Kidney (tissue), 14 donors: Measurements from ENCODE around the gene C12orf50. TPM values are rescaled to one million over a fixed set of nuclear protein-coding genes. Genes with fewer than 3 reads are reported as not detected.

ENCODE experiments used
- DNase-seq, 5 donors: peaks; one replicate each; pipeline ENCODE4 v3.0.0-alpha.2; 2013 to 2020
- FAIRE-seq: peaks from 2 replicates; lab custom pipeline; 2012; peaks lifted over from hg19 to GRCh38; lab: Jason Lieb, UNC
- H3K27ac ChIP-seq, 2 donors: one replicate each; pipeline ENCODE4 v1.7.0; 2013; ENCODE audit warnings: low read depth in 2 of 2, low read length in 2 of 2, inconsistent platforms in 1 of 2
- H3K27me3 ChIP-seq: one replicate; pipeline ENCODE4 v1.7.1; 2013; ENCODE audit warnings: low read length, inconsistent platforms; ENCODE audit not compliant: control insufficient read depth, insufficient read depth
- H3K36me3 ChIP-seq, 3 donors: one replicate each; pipeline versions ENCODE4 v1.7.0 to v1.7.1; 2013; ENCODE audit warnings: low read length in 3 of 3, control low read depth in 1 of 3, inconsistent platforms in 1 of 3; ENCODE audit not compliant: insufficient read depth in 3 of 3, control insufficient read depth in 2 of 3
- H3K4me1 ChIP-seq, 3 donors: one replicate each; pipeline versions ENCODE4 v1.7.0 to v1.7.1; 2013; ENCODE audit warnings: low read length in 3 of 3, inconsistent platforms in 1 of 3, low read depth in 1 of 3; ENCODE audit not compliant: control insufficient read depth in 2 of 3, insufficient read depth in 2 of 3
- H3K4me3 ChIP-seq, 3 donors: one replicate each; pipeline versions ENCODE4 v1.7.0 to v1.8.1; 2013; ENCODE audit warnings: low read length in 3 of 3, control low read depth in 1 of 3, inconsistent platforms in 1 of 3
- H3K9ac ChIP-seq, 3 donors: one replicate each; pipeline versions ENCODE4 v1.7.0 to v1.7.1; 2013; ENCODE audit warnings: low read length in 3 of 3, control low read depth in 1 of 3, inconsistent platforms in 1 of 3
- H3K9me3 ChIP-seq, 3 donors: one replicate each; pipeline versions ENCODE4 v1.7.0 to v1.7.1; 2013; ENCODE audit warnings: low read length in 3 of 3, control low read depth in 1 of 3, inconsistent platforms in 1 of 3; ENCODE audit not compliant: control insufficient read depth in 2 of 3, insufficient read depth in 1 of 3
- intact Hi-C: fragments of 100-400 bp; cut with DNase I; formaldehyde crosslinking; loops from one replicate; pipeline ENCODE4 v1.11.1; 2022
- polyA plus RNA-seq: library from polyadenylated mRNA; stranded (reverse); fragments of 350-450 nt; fragmentation: Illumina TruSeq; extraction: RNeasy Lipid Tissue Mini Kit (QIAGEN cat#74804); gene quantifications from one replicate; pipeline ENCODE4 v1.2.3, GENCODE V29; 2014; ENCODE audit warnings: low read depth, low replicate concordance; ENCODE audit not compliant: insufficient read depth
- total RNA-seq: library from RNA; stranded (reverse); fragmentation: NEBNext Ultra II Directional; extraction: Animal tissue kit (Norgen Biotek cat#: 25700); gene quantifications from one replicate; pipeline ENCODE4 v1.2.1, GENCODE V29; 2021
- TF ChIP-seq, protein P1 (sequence below): IDR thresholded peaks from 3 replicates; pipeline ENCODE4 v1.5.1; 2012; ENCODE audit warnings: mild to moderate bottlenecking, moderate library complexity, borderline replicate concordance; ENCODE audit not compliant: insufficient read depth; ENCODE audit errors: extremely low read depth
- donor health status: control.
- donor health status: control.
- donor health status: control.
- donor health status: control.
- donor health status: control.
- donor health status: DM: yes; HTN: yes; CAD: no.
- donor health status: Normal renal cell carcinoma (clear cell type).

Gene C12orf50
- total and polyA plus RNA-seq, 2 donors from 2014 or later = 0.13 TPM; not detected in 1

GRCh38 chr12:87995581-87996178 is 33.5 kb downstream of the C12orf50 start:
- H3K4me3 ChIP-seq = no peak overlapping the region
- H3K9me3 ChIP-seq = no peaks in the 10 kb centered on the region
- H3K27ac ChIP-seq = no peak overlapping the region
- intact Hi-C loops = no loop called here
- TF ChIP-seq, protein P1, sequence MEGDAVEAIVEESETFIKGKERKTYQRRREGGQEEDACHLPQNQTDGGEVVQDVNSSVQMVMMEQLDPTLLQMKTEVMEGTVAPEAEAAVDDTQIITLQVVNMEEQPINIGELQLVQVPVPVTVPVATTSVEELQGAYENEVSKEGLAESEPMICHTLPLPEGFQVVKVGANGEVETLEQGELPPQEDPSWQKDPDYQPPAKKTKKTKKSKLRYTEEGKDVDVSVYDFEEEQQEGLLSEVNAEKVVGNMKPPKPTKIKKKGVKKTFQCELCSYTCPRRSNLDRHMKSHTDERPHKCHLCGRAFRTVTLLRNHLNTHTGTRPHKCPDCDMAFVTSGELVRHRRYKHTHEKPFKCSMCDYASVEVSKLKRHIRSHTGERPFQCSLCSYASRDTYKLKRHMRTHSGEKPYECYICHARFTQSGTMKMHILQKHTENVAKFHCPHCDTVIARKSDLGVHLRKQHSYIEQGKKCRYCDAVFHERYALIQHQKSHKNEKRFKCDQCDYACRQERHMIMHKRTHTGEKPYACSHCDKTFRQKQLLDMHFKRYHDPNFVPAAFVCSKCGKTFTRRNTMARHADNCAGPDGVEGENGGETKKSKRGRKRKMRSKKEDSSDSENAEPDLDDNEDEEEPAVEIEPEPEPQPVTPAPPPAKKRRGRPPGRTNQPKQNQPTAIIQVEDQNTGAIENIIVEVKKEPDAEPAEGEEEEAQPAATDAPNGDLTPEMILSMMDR = peak; percentile 70
- DNase-seq (peak in 4 of 5 donors; percentile 53 to 87 (median 69)), FAIRE-seq (peak; percentile 41)
- no peaks in the 10 kb centered on the region for H3K4me1 ChIP-seq
- H3K27me3 ChIP-seq = no peaks in the 10 kb centered on the region
- H3K36me3 ChIP-seq = no peaks in the 10 kb centered on the region
- no peak overlapping the region for H3K9ac ChIP-seq

- H3K9me3 ChIP-seq = no peaks in the 10 kb centered on the region
- intact Hi-C loops = no loop called here
- TF ChIP-seq, protein P1 = no peak
- H3K27me3 ChIP-seq = no peaks in the 10 kb centered on the region
- no peak overlapping the region for H3K4me3 ChIP-seq
- no peak overlapping the region for H3K27ac ChIP-seq
- H3K36me3 ChIP-seq = no peaks in the 10 kb centered on the region
- no peak overlapping the region for H3K9ac ChIP-seq
- H3K4me1 ChIP-seq = no peaks in the 10 kb centered on the region
- FAIRE-seq = no peak
- no peak for DNase-seq
Measured at GRCh38 chr12:87991483-87991882, 37.7 kb downstream of the C12orf50 start.

- Histone ChIP-seq H3K27ac (no peak overlapping the region), H3K36me3 (no peaks in the 10 kb centered on the region), H3K4me1 (no peaks in the 10 kb centered on the region), H3K27me3 (no peaks in the 10 kb centered on the region), H3K9ac (no peak overlapping the region), H3K4me3 (no peak overlapping the region), H3K9me3 (no peaks in the 10 kb centered on the region)
- intact Hi-C loops = no loop called here
- no peak for FAIRE-seq
- TF ChIP-seq, protein P1 = no peak
- DNase-seq = no peak
Measured at GRCh38 chr12:87988534-87988933, 40.7 kb downstream of the C12orf50 start.
